GM23338 (cell line): ENCODE results near the gene RIBC2.
"Not testable (repeated sequence)": the region's sequence is repeated elsewhere in the genome, so short reads cannot be mapped to it uniquely, and the experiment has no call there.

Experiments used
- EZH2 ChIP-seq: fragments of 200-600 bp; sonication (generic); IDR thresholded peaks from one replicate; pipeline ENCODE4 v1.8.0; 2017; ENCODE audit warnings: antibody characterized with exemption, mild to moderate bottlenecking, low read depth; ENCODE audit not compliant: unreplicated experiment
- EZH2phosphoT487 ChIP-seq: fragments of 200-600 bp; sonication (generic); IDR thresholded peaks from one replicate; pipeline ENCODE4 v1.8.1; 2018; ENCODE audit warnings: antibody characterized with exemption; ENCODE audit not compliant: unreplicated experiment
- POLR2AphosphoS5 ChIP-seq: IDR thresholded peaks from 2 replicates; pipeline ENCODE4 v1.6.1; 2016; ENCODE audit warnings: antibody characterized with exemption, low read depth
- ZNF331 ChIP-seq: fragments of 250-450 bp; sonication (Bioruptor Pico); IDR thresholded peaks from 2 replicates; pipeline ENCODE4 v1.5.0; 2020; ENCODE audit warnings: low read depth, mild to moderate bottlenecking, moderate library complexity
- ZNF462 ChIP-seq: fragments of 250-450 bp; sonication (Bioruptor Pico); IDR thresholded peaks from 2 replicates; pipeline ENCODE4 v1.5.0; 2020; ENCODE audit warnings: mild to moderate bottlenecking, moderate library complexity
- TF ChIP-seq, protein P1 (sequence below), 2 experiments: fragments of 200-600 bp in 1 of 2; sonication (generic) in 1 of 2; conservative IDR thresholded peaks; 2 replicates each; pipeline versions ENCODE4 v1.5.1 to v1.6.1; 2016 to 2017; ENCODE audit warnings: antibody characterized with exemption in 2 of 2, low read depth in 2 of 2, mild to moderate bottlenecking in 2 of 2, moderate library complexity in 1 of 2

- TF ChIP-seq, protein P1, sequence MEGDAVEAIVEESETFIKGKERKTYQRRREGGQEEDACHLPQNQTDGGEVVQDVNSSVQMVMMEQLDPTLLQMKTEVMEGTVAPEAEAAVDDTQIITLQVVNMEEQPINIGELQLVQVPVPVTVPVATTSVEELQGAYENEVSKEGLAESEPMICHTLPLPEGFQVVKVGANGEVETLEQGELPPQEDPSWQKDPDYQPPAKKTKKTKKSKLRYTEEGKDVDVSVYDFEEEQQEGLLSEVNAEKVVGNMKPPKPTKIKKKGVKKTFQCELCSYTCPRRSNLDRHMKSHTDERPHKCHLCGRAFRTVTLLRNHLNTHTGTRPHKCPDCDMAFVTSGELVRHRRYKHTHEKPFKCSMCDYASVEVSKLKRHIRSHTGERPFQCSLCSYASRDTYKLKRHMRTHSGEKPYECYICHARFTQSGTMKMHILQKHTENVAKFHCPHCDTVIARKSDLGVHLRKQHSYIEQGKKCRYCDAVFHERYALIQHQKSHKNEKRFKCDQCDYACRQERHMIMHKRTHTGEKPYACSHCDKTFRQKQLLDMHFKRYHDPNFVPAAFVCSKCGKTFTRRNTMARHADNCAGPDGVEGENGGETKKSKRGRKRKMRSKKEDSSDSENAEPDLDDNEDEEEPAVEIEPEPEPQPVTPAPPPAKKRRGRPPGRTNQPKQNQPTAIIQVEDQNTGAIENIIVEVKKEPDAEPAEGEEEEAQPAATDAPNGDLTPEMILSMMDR (conservative IDR thresholded peaks at IDR 0.05; ENCODE audit: low read depth in 2 of 2) = not testable (repeated sequence)
- not testable (repeated sequence) for TF ChIP-seq POLR2AphosphoS5; ZNF462 (CRISPR knock-in tag); EZH2phosphoT487; EZH2; ZNF331
These were observed 34.1 kb downstream of the RIBC2 start for GRCh38 chr22:45447596-45447995.
